Right lobe of liver (tissue), 6 donors: ENCODE measurements around the gene IRF2BP1. TPM values are rescaled to one million over a fixed set of nuclear protein-coding genes. Genes with fewer than 3 reads are reported as not detected.

ENCODE experiments used
- ATAC-seq, 4 donors: fragments of 200-7000 bp; cut with Tn5 transposase; one replicate each; pipeline ENCODE4 v1.9.1; 2020; ENCODE audit warnings: mild to moderate bottlenecking in 4 of 4, moderate library complexity in 4 of 4
- DNase-seq, 3 donors: peaks; one replicate each; pipeline ENCODE4 v3.0.0-alpha.2; 2020
- H3K27ac ChIP-seq, 3 donors: fragments of 200-600 bp; one replicate each; pipeline ENCODE4 v1.8.0; 2022
- H3K27me3 ChIP-seq, 2 donors: fragments of 200-600 bp; one replicate each; pipeline ENCODE4 v1.8.0; 2022
- H3K36me3 ChIP-seq, 4 donors: fragments of 200-600 bp; sonication (generic) in 1 of 4; one replicate each; pipeline versions ENCODE4 v1.5.1 to v1.8.0; 2017 to 2022; ENCODE audit warnings: control low read depth in 1 of 4
- H3K4me1 ChIP-seq, 4 donors: fragments of 200-600 bp; sonication (generic) in 1 of 4; one replicate each; pipeline versions ENCODE4 v1.5.1 to v1.8.0; 2017 to 2022; ENCODE audit warnings: control low read depth in 1 of 4
- H3K4me3 ChIP-seq, 3 donors: fragments of 200-600 bp; one replicate each; pipeline ENCODE4 v1.8.0; 2022
- H3K9me3 ChIP-seq, 4 donors: fragments of 200-600 bp; sonication (generic) in 1 of 4; one replicate each; pipeline versions ENCODE4 v1.5.1 to v1.8.0; 2017 to 2022; ENCODE audit warnings: control low read depth in 1 of 4
- CTCF ChIP-seq, 4 donors: fragments of 200-600 bp in 3 of 4; fragments of 450-650 bp in 1 of 4; IDR thresholded peaks; one replicate each; pipeline versions ENCODE4 v1.5.1 to v1.8.0; 2016 to 2022; ENCODE audit warnings: antibody characterized with exemption in 4 of 4, mild to moderate bottlenecking in 2 of 4
- POLR2A ChIP-seq: fragments of 450-650 bp; IDR thresholded peaks from one replicate; pipeline ENCODE4 v1.6.1; 2017; ENCODE audit warnings: antibody characterized with exemption, mild to moderate bottlenecking
- WGBS: methylation state at CpG from one replicate; pipeline ENCODE4 v1.1.6; 2018; ENCODE audit warnings: low coverage, low lambda C conversion rate; ENCODE audit not compliant: insufficient coverage; ENCODE audit errors: missing lambda C conversion rate; 5-methylcytosine and 5-hydroxymethylcytosine counted together
- intact Hi-C, 2 donors: fragments of 100-400 bp; cut with DNase I; formaldehyde crosslinking; loops; one replicate each; pipeline versions ENCODE4 v1.11.2 to v1.14.1; 2022
- total RNA-seq, 6 experiments: library from RNA; depleted of rRNA in 2 of 6; stranded (reverse); fragments of >200 nt in 2 of 6; fragmentation: NEBNext Ultra II Directional in 3 of 6; extraction: Animal tissue kit (Norgen Biotek cat#: 25700) in 3 of 6; gene quantifications; one replicate each; pipeline versions ENCODE4 v1.1.0 to v1.2.4, GENCODE V29; 2016 to 2023
- donor health status: DM: no; HTN: yes; CAD: no.
- donor health status: DM: no; HTN: no; CAD: no.
- donor health status: DM: no; HTN: no; CAD: no.
- donor health status: DM: no; HTN: yes; CAD: no.
- donor health status: DM: no; HTN: yes; CAD: no.

The IRF2BP1 gene
- total RNA-seq, 6 experiments from 2014 or later = 12.8 to 21.5 (median 15.5) TPM

DNA sequence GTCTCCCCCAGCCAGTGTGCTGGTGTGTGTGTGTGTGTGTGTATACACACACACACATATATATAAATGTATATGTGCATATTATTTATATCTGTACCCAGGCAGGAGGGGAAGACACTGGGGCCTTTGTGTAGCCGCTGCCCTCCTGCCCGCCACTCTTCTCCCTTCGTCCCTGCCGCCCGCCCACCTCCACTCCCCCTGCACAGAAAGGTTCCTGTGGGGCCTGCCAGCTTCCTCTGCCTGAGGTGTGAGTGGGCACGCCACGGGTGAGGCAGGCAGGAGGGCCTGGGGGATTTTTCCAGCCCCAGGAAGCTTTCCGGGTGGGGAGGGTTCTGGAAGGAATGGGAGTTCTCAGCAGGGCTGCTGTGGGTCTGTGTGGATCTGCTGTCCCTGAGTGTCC, 6.9 kb downstream of the IRF2BP1 start:
- no peaks in the 10 kb centered on the region for H3K36me3 ChIP-seq
- H3K9me3 ChIP-seq = no peaks in the 10 kb centered on the region
- TF ChIP-seq POLR2A = no peak
- TF ChIP-seq CTCF (IDR thresholded peaks at IDR 0.05) = no peak
- intact Hi-C loops = no loop called here
- peak overlapping the region; percentile 66 to 91 (median 87) for H3K27ac ChIP-seq
- H3K4me1 ChIP-seq = peaks cover 0 to 81% (median 34%) of the 10 kb centered on the region in 4 donors
- DNase-seq = no peak
- no peaks in the 10 kb centered on the region for H3K27me3 ChIP-seq
- H3K4me3 ChIP-seq = peak overlapping the region in 2 of 3 donors; percentile 19 to 24
- 23% methylated on average over 5 of the region's 8 CpGs for WGBS
- ATAC-seq = no peak

DNA sequence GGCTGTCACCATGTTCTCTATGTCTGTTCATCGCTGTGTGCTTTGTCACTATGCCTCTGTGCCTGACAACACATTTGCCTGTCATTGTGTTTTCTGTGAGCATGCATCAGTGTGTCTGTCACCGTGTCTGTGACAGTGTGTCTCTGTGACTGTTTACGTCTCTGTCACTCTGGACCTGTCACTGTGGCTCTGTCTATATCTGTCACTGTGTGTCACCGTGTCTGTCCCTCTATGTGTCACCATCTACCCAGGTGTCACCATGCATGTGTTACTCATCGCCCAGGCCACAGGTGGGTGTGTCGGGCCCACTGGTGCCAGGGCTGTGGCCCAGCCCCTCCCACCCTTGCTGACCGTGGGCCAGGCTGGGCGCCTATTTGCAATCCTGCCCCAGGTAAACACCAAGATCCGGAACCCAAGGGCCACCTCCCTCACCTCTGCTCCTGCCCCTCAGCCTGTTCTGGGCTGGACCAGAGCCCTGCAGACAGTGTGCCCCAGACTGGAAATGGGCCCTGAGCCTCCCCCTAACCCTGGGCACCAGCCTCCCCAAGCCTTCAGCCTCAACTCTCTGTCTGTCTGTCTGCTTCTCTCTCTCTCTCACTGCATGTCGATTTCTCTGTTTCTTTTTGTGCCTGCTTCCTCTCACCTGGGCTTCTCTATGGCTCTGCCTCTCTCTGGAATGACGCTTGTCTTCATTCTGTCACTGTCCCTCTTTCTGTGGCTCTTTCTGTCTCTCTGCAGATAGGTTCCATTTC, 7.7 kb downstream of the IRF2BP1 start:
- H3K27ac ChIP-seq = peak overlapping the region; percentile 87 to 92 (median 91)
- intact Hi-C loops = no loop called here
- TF ChIP-seq POLR2A (peak; percentile 64), CTCF (IDR thresholded peaks at IDR 0.05) (no peak)
- no peaks in the 10 kb centered on the region for H3K36me3 ChIP-seq
- DNase-seq (peak; percentile 90 to 95 (median 94)), ATAC-seq (peak; percentile 46 to 66 (median 56))
- H3K4me1 ChIP-seq = peaks cover 0 to 77% (median 32%) of the 10 kb centered on the region in 4 donors
- peak overlapping the region in 1 of 3 donors; percentile 24 for H3K4me3 ChIP-seq
- H3K9me3 ChIP-seq = no peaks in the 10 kb centered on the region
- H3K27me3 ChIP-seq = no peaks in the 10 kb centered on the region
- WGBS = 11% methylated on average over 8 of the region's 11 CpGs

GRCh38 chr19:45876411-45877197, 9.3 kb downstream of the IRF2BP1 start:
- 2% methylated on average over 29 of the region's 41 CpGs for WGBS
- peaks cover 0 to 2% (median 0%) of the 10 kb centered on the region in 4 donors for H3K36me3 ChIP-seq
- TF ChIP-seq POLR2A (peak; percentile 78), CTCF (IDR thresholded peaks at IDR 0.05) (no peak)
- no peaks in the 10 kb centered on the region for H3K9me3 ChIP-seq
- peak; percentile 76 to 86 (median 82) for DNase-seq
- peak overlapping the region in 2 of 3 donors; percentile 29 to 46 for H3K4me3 ChIP-seq
- peaks cover 0 to 83% (median 37%) of the 10 kb centered on the region in 4 donors for H3K4me1 ChIP-seq
- peak; percentile 33 to 56 (median 48) for ATAC-seq
- peak overlapping the region; percentile 87 to 92 (median 91) for H3K27ac ChIP-seq
- intact Hi-C loops = no loop called here
- no peaks in the 10 kb centered on the region for H3K27me3 ChIP-seq

DNA sequence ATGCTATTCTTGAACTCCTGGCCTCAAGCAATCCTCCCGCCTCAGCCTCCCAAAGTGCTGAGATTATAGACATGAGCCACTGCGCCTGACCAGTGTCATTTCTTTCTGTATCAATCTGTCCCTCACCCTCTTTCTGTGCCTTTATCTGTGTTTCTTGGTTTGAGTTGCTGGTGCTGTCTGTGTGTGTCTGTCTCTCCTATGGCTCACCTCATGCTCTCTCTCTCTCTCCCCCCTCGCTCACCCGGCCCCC, 9.9 kb downstream of the IRF2BP1 start:
- H3K4me1 ChIP-seq = peaks cover 0 to 78% (median 34%) of the 10 kb centered on the region in 4 donors
- intact Hi-C loops = no loop called here
- TF ChIP-seq POLR2A (no peak), CTCF (IDR thresholded peaks at IDR 0.05) (no peak)
- H3K36me3 ChIP-seq = peaks cover 0 to 2% (median 0%) of the 10 kb centered on the region in 4 donors
- H3K9me3 ChIP-seq = no peaks in the 10 kb centered on the region
- H3K27me3 ChIP-seq = no peaks in the 10 kb centered on the region
- no peak overlapping the region for H3K4me3 ChIP-seq
- ATAC-seq (peak in 2 of 4 donors; percentile 1 to 2), DNase-seq (no peak)
- WGBS = 36% methylated on average over 4 of the region's 4 CpGs
- peak overlapping the region; percentile 87 to 92 (median 91) for H3K27ac ChIP-seq
